Testis (tissue), 2 donors: ENCODE measurements around the gene NRXN3.

Experiments
- POLR2A ChIP-seq: fragments of 450-650 bp; IDR thresholded peaks from one replicate; pipeline ENCODE4 v1.6.1; 2017; ENCODE audit warnings: antibody characterized with exemption, mild to moderate bottlenecking, moderate library complexity
- TF ChIP-seq, protein P1 (sequence below), 3 experiments: fragments of 450-650 bp in 2 of 3; fragments of 200-600 bp in 1 of 3; sonication (generic) in 1 of 3; IDR thresholded peaks; one replicate each; pipeline ENCODE4 v1.5.1; 2016 to 2019; ENCODE audit warnings: antibody characterized with exemption in 3 of 3, mild to moderate bottlenecking in 2 of 3, moderate library complexity in 1 of 3

DNA sequence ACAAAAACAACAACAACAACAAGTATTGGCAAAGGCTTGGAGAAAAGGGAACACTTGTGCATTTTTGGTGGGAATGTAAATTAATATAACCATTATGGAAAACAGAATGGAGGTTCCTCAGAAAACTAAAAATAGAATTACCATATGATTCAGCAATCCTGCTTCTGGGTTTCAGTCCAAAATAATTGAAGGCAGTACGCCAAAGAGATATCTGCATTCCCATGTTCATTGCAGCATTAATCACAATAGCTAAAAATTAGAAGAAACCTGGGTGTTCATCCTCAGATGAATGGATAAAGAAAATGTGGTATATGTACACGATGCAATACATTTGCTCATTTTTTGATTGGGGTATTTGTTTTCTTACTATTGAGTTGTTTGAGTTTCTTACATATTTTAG, 813.0 kb downstream of the NRXN3 start:
- TF ChIP-seq, protein P1, sequence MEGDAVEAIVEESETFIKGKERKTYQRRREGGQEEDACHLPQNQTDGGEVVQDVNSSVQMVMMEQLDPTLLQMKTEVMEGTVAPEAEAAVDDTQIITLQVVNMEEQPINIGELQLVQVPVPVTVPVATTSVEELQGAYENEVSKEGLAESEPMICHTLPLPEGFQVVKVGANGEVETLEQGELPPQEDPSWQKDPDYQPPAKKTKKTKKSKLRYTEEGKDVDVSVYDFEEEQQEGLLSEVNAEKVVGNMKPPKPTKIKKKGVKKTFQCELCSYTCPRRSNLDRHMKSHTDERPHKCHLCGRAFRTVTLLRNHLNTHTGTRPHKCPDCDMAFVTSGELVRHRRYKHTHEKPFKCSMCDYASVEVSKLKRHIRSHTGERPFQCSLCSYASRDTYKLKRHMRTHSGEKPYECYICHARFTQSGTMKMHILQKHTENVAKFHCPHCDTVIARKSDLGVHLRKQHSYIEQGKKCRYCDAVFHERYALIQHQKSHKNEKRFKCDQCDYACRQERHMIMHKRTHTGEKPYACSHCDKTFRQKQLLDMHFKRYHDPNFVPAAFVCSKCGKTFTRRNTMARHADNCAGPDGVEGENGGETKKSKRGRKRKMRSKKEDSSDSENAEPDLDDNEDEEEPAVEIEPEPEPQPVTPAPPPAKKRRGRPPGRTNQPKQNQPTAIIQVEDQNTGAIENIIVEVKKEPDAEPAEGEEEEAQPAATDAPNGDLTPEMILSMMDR (IDR thresholded peaks at IDR 0.05) = no peak
- TF ChIP-seq POLR2A = no peak
